ENCODE measurements around the gene STMN1.

Gene STMN1

GRCh38 chr1:25918615-25919014 is 12.4 kb upstream of the STMN1 start:
- no peak for DNase-seq

DNA sequence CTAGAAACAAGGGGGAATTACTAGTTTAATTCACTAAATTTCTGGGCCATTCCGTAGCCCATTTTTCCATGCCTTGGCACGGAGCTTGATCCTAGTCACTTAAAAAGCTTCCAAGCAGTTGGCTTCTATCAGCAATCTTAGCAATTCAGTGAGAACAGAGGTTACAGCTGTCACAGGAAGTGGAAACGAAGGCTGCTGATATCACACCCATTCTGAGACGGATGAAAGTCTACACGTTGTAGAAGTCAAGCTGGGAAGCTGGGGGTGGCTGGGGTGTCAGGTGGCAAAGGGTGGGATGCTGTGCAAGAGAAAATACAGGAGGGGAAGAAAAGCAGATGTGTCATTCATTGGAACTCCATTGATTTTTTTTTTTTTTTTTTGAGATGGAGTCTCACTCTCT is 11.8 kb upstream of the STMN1 start:
- DNase-seq, result no peak

DNA sequence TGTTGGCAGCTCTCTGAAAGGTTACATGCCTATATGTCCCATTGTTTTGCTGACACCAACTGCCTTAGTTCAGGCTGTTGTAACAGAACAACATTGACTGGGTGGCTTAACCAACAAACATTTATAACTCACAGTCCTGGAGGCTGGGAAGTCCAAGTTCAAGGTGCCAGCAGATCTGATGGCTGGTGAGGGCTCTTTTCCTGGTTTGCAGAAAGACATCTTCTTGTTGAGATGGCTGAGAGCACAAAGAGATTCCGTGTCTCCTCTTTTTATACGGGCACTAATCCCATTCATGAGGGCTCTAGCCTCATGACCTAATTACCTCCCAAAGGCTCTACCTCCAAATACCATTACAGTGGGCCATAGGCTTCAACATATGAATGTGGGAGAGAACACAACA is 10.2 kb upstream of the STMN1 start:
- no peak for DNase-seq

- no peak for DNase-seq
These were observed 8.1 kb upstream of the STMN1 start for GRCh38 chr1:25914074-25914995.

- DNase-seq, result no peak
These were observed 7.0 kb upstream of the STMN1 start for GRCh38 chr1:25913206-25913605.

DNA sequence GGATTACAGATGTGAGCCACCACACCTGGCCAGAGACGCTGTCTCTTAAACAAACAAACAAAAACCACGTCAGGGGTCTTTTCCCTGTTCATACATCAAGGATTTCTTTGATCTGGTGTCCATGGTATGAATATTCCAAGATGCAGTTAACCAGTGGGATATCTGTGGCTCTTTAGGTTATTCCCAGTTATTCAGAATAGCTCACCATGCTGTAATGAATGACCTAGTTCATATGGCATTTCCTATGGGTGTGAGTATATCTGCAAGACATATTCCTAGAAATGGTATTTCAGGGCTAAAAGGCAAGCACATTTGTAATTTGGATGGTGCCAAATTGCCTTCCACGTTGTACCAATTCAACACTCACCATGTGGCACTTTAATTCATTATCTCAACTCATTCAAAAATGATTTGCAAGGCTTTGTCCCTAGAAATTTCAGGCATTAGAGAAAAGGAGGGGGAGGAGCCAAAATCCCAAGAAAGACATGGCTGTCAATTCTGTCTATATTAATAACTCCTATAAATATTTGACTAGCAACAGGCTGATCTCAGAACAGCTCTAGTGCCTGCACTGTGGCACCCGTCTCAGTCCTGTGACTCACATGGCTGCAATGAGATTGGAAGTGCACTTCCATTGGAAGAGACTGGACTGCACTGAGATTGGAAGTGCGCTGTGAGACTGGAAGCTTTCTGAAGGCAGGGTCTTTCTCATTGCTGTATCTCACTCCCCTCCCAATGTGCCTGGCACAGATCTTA is 6.0 kb upstream of the STMN1 start:
- DNase-seq, result no peak

GRCh38 chr1:25911162-25911561 is 4.9 kb upstream of the STMN1 start:
- DNase-seq, result no peak

- DNase-seq, result no peak
These were observed 2.8 kb upstream of the STMN1 start for GRCh38 chr1:25909040-25909439.

GRCh38 chr1:25908161-25908560 is 1.9 kb upstream of the STMN1 start:
- DNase-seq, result no peak

GRCh38 chr1:25907601-25908000 is 1.4 kb upstream of the STMN1 start:
- no peak for DNase-seq

DNA sequence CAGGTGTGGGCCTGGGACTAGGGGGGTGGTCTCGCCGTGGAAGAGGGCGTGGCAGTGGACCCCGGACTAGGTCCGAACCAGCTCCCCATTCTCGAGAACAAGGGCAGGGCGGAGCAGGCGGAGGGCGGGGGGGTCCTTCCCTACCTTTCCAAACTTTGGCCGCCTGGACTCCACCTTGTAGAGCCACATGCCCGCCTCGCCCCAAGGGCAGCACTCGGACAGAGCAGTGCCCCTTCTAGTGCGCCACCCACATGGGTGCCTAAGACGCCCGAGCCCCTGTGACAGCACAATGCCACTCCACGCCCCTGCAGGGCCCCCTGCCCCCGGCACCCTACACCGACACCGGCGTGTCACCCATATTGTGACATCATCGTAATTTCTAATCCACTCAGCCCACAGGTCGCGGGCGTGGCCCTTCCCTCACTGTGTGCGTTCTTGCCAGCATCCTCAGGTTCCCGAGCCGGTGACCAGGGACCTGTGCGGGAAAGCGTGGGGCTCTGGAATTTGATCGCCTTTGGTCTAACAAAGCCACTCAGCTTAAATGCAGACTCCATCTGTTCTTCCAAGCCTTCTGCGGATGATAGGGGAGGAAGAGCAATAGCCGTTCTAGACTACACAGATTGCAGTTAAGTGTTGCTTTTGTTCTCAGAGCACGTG is 553 bp upstream of the STMN1 start:
- DNase-seq, result peak; percentile 58

- DNase-seq, result peak; percentile 90
These were observed 1.1 kb downstream of the STMN1 start for GRCh38 chr1:25904943-25905679.

DNA sequence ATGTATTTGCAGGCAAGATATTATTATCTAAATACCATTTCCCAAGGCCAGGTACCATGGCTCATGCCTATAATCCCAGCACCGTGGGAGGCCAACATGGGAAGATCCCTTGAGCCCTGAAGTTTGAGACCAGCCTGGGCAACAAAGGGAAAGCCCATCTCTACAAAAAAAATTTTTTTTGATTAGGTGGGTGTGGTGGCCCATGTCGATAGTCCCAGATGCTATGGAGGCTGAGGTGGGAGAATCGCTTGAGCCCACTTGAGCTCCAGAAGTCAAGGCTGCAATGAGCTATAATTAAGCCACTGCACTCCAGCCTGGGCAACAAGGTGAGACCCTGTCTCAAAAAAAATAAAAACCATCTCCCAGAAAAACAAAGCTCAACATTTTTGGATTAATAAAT is 2.2 kb downstream of the STMN1 start:
- DNase-seq, result no peak

- DNase-seq, result no peak
These were observed 3.8 kb downstream of the STMN1 start for GRCh38 chr1:25902462-25902861.

DNA sequence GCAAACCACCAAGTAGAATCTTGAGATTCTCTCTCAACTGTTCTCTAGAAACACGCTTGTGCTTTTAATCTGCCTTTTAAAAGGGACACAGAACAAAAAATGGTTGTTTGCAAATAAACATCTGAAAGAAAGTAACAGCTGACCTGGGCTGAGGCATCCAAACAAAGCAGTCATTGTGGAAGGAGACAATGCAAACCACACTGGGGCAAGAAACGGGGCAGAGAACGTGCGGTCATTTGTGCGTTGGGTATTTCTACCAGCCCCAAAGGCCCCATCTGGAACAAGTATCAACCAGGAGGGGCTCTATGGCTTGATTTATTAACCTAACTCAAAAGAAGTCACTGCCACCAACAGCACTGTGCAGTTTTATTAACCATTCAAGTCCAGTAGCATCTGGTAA is 6.0 kb downstream of the STMN1 start:
- no peak for DNase-seq

DNA sequence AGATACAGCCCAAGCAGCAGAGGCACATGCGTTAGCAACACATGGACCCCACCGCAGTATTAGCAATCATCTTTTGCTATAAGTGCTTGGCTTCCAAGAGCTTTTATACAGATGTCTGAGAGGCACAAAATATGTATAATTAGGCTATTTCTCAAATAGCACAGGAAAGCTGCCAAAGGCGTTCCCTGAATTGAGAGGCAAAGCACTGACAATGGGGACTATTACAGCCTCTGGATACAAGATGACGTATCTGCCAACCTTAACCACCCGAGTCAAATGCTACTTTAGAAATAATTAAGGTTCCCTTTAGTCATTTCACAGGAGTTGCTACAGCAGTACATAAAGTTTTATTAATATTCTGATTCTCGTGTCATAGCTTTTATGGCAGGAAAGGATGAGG is 6.4 kb downstream of the STMN1 start:
- no peak for DNase-seq

DNA sequence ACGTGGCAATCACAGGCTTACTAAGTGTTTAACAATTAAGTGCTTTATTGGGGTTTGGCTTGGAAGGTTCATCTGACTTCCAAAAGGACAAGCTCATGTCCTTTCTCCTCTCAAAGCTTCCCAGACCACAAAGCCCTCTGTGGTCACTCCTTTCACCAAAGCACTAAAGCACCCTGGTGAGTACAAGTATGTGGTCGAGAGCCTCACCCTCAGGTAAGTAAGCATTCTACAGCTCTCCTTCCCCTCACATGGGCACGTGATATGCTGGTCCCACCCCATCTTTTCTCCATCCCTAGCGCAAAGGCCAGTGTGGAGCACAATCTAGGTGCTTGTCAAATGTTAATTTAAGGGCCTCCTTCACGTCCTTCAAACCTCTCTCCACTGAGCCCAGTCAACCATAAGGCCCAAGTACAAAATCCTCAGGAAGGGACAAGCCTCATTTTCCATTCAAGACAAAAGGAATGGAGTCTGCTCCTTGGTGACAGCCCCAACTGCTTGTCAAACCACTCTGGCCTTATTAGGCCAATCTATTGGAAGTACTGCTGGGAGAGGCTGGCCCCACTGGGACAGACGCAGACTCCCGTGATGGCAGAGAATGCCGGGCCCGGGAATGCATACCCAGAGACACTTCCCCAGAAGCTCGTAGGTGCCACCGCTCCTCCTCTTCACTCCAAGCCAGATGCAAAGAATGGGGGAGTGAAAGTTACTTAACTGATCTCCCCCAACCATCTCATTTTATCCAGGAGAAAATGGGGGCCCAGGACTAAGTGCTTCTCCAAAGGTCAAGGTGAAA is 7.8 kb downstream of the STMN1 start:
- DNase-seq, result no peak

DNA sequence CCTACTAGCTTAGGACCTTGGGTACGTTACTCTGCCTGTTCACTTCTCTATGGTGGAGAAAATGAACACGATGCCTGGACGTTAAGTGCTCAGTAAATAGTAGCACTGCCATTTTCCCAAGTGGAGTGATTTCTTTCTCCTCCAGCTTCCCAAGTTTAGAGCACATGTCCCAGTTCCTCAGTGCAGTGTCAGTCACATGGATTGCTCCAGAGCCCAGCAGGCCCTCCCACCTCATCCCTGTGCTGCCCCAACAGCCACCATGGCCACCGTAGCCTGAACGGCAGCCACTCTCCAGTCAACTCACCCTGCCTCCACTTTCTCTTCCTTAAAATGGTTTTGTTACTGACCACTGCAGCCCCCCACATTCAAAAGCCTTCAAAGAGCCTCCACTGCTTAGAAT is 8.5 kb downstream of the STMN1 start:
- no peak for DNase-seq

GRCh38 chr1:25896266-25896665 is 10.0 kb downstream of the STMN1 start:
- no peak for DNase-seq

GRCh38 chr1:25895365-25895990 is 10.7 kb downstream of the STMN1 start:
- peak; percentile 53 for DNase-seq

DNA sequence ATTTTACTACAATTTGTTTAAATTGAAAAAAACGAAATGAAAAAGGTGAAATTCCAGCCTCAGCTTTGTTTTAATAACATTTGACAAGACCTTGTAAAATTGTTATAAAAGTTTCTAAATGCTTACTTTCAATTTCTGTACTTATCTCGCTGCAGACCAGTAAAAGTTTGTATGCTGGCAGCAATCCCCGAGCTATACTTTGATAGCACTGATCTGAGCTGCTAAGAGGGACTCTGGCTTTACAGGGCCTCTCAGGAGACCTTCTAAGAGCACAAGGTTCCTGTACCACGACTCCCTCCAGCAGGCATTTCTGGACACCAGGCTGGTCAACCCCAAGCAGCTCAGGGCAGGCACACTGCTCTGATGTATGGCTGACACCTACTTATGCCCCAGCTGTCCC is 13.1 kb downstream of the STMN1 start:
- no peak for DNase-seq

GRCh38 chr1:25891606-25892005 is 14.6 kb downstream of the STMN1 start:
- no peak for DNase-seq

Measured in NCI-H510A (cell line).